ENCODE data around the gene TMEM179. TPM values are rescaled to one million over a fixed set of nuclear protein-coding genes. Genes with fewer than 3 reads are reported as not detected.

Gene TMEM179
- total and polyA plus RNA-seq, 2 of the 13 experiments (the other 11 are each of a cell fraction or from before 2014, with no cell fraction given): not detected

- whole genome bisulfite sequencing (ENCODE audit: low lambda C conversion rate): 66% methylated on average over 16 of the region's 24 CpGs
- H3K9ac ChIP-seq (ENCODE audit: insufficient read depth, low read depth, low read length): no peak overlapping the region
- ATAC-seq (peak; percentile 27), DNase-seq (ENCODE audit: low spot score) (no peak), FAIRE-seq (no peak)
- H3K9me3 ChIP-seq (ENCODE audit: low read length): peaks cover 16% of the 10 kb centered on the region
- in situ Hi-C loops (cut with HindIII; ENCODE audit: extremely low pct_ligation_motif_present, low pct_unique_long_range_greater_than_20kb) (loop anchor here (5.0 to 10.0 kb wide), 2 partner anchors 56 to 174 kb away; no protein-coding TSS in a partner anchor), intact Hi-C loops (cut with micrococcal nuclease; ENCODE audit: unreplicated experiment) (loop anchor here (1.0 to 5.0 kb wide), 2 partner anchors 36 to 57 kb away; partner anchors contain the start of gene INF2)
- ChIA-PET CTCF (ENCODE audit: low intra/inter-chr PET ratio, low total read pairs) (interaction anchor here (1.2 to 2.7 kb wide), 2 partner anchors 15 to 57 kb away, joined by 4 to 31 read pairs; no protein-coding TSS in a partner anchor), POLR2A (interaction anchor here (2.2 kb wide), 1 partner anchor 15 kb away, joined by 9 read pairs; no protein-coding TSS in a partner anchor)
- no peak overlapping the region for H3K4me2 ChIP-seq (ENCODE audit: low read depth, low read length)
- no peak for TF ChIP-seq ZEB1 (IDR thresholded peaks at IDR 0.05; ENCODE audit: insufficient replicate concordance, low read depth)
- TF ChIP-seq, protein P1, sequence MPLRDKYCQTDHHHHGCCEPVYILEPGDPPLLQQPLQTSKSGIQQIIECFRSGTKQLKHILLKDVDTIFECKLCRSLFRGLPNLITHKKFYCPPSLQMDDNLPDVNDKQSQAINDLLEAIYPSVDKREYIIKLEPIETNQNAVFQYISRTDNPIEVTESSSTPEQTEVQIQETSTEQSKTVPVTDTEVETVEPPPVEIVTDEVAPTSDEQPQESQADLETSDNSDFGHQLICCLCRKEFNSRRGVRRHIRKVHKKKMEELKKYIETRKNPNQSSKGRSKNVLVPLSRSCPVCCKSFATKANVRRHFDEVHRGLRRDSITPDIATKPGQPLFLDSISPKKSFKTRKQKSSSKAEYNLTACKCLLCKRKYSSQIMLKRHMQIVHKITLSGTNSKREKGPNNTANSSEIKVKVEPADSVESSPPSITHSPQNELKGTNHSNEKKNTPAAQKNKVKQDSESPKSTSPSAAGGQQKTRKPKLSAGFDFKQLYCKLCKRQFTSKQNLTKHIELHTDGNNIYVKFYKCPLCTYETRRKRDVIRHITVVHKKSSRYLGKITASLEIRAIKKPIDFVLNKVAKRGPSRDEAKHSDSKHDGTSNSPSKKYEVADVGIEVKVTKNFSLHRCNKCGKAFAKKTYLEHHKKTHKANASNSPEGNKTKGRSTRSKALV (CRISPR knock-in tag; IDR thresholded peaks at IDR 0.05): no peak
- TF ChIP-seq, protein P2, sequence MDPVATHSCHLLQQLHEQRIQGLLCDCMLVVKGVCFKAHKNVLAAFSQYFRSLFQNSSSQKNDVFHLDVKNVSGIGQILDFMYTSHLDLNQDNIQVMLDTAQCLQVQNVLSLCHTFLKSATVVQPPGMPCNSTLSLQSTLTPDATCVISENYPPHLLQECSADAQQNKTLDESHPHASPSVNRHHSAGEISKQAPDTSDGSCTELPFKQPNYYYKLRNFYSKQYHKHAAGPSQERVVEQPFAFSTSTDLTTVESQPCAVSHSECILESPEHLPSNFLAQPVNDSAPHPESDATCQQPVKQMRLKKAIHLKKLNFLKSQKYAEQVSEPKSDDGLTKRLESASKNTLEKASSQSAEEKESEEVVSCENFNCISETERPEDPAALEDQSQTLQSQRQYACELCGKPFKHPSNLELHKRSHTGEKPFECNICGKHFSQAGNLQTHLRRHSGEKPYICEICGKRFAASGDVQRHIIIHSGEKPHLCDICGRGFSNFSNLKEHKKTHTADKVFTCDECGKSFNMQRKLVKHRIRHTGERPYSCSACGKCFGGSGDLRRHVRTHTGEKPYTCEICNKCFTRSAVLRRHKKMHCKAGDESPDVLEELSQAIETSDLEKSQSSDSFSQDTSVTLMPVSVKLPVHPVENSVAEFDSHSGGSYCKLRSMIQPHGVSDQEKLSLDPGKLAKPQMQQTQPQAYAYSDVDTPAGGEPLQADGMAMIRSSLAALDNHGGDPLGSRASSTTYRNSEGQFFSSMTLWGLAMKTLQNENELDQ (CRISPR knock-in tag; IDR thresholded peaks at IDR 0.05; ENCODE audit: borderline replicate concordance): no peak
- TF ChIP-seq, protein P3, sequence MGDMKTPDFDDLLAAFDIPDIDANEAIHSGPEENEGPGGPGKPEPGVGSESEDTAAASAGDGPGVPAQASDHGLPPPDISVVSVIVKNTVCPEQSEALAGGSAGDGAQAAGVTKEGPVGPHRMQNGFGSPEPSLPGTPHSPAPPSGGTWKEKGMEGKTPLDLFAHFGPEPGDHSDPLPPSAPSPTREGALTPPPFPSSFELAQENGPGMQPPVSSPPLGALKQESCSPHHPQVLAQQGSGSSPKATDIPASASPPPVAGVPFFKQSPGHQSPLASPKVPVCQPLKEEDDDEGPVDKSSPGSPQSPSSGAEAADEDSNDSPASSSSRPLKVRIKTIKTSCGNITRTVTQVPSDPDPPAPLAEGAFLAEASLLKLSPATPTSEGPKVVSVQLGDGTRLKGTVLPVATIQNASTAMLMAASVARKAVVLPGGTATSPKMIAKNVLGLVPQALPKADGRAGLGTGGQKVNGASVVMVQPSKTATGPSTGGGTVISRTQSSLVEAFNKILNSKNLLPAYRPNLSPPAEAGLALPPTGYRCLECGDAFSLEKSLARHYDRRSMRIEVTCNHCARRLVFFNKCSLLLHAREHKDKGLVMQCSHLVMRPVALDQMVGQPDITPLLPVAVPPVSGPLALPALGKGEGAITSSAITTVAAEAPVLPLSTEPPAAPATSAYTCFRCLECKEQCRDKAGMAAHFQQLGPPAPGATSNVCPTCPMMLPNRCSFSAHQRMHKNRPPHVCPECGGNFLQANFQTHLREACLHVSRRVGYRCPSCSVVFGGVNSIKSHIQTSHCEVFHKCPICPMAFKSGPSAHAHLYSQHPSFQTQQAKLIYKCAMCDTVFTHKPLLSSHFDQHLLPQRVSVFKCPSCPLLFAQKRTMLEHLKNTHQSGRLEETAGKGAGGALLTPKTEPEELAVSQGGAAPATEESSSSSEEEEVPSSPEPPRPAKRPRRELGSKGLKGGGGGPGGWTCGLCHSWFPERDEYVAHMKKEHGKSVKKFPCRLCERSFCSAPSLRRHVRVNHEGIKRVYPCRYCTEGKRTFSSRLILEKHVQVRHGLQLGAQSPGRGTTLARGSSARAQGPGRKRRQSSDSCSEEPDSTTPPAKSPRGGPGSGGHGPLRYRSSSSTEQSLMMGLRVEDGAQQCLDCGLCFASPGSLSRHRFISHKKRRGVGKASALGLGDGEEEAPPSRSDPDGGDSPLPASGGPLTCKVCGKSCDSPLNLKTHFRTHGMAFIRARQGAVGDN (CRISPR knock-in tag; IDR thresholded peaks at IDR 0.05): peak; percentile 35; the same call in 1 of the 2 replicates
- TF ChIP-seq, protein P4, sequence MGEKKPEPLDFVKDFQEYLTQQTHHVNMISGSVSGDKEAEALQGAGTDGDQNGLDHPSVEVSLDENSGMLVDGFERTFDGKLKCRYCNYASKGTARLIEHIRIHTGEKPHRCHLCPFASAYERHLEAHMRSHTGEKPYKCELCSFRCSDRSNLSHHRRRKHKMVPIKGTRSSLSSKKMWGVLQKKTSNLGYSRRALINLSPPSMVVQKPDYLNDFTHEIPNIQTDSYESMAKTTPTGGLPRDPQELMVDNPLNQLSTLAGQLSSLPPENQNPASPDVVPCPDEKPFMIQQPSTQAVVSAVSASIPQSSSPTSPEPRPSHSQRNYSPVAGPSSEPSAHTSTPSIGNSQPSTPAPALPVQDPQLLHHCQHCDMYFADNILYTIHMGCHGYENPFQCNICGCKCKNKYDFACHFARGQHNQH (CRISPR knock-in tag; IDR thresholded peaks at IDR 0.05): no peak
- H3K27ac ChIP-seq (ENCODE audit: extremely low read length, insufficient read depth, low read length): no peak overlapping the region
- H3K36me3 ChIP-seq (replicated peaks in 1 of 2; ENCODE audit: control insufficient read depth in 1 of 2, insufficient read depth in 2 of 2, low read length in 2 of 2): no peaks in the 10 kb centered on the region
- no peaks in the 10 kb centered on the region for H3K79me2 ChIP-seq (ENCODE audit: insufficient read depth, low read length)
- H3K4me3 ChIP-seq (replicated peaks in 1 of 3; ENCODE audit: insufficient read depth in 1 of 3, low read depth in 2 of 3, low read length in 3 of 3): no peak overlapping the region
- no peaks in the 10 kb centered on the region for H4K20me1 ChIP-seq (ENCODE audit: insufficient read depth, low read length)
- BruUV-seq (replicated peaks): no TSS peak
- peaks cover 3 to 21% of the 10 kb centered on the region in 2 experiments; a peak in 3 of 5 replicates for H3K27me3 ChIP-seq (ENCODE audit: control insufficient read depth in 1 of 2, insufficient read depth in 2 of 2, low read length in 2 of 2)
- no peak overlapping the region for H2AFZ ChIP-seq (ENCODE audit: low read length)
- H3K4me1 ChIP-seq (ENCODE audit: insufficient read depth, low read length): peaks cover 48% of the 10 kb centered on the region
These were observed 46.7 kb upstream of the TMEM179 start for GRCh38 chr14:104650981-104651875.

Data from HepG2 (cell line).